ENCODE data around the gene MRPL33. TPM values are rescaled to one million over a fixed set of nuclear protein-coding genes. Genes with fewer than 3 reads are reported as not detected.
"Not testable (repeated sequence)": the region's sequence is repeated elsewhere in the genome, so short reads cannot be mapped to it uniquely, and the experiment has no call there.

The MRPL33 gene
- total RNA-seq, 4 donors from 2014 or later = 216 to 448 (median 360) TPM

- no peak for TF ChIP-seq POLR2A (IDR thresholded peaks at IDR 0.05)
- no peak for TF ChIP-seq CTCF (IDR thresholded peaks at IDR 0.05)
- TF ChIP-seq POLR2AphosphoS5 (IDR thresholded peaks at IDR 0.05) = no peak
- TF ChIP-seq EP300 (IDR thresholded peaks at IDR 0.05) = no peak
- Histone ChIP-seq H3K27me3 (no peaks in the 10 kb centered on the region), H3K9me3 (peaks cover 0 to 8% (median 0%) of the 10 kb centered on the region in 3 donors), H3K27ac (no peak overlapping the region), H3K4me3 (no peak overlapping the region), H3K4me1 (no peaks in the 10 kb centered on the region), H3K36me3 (no peaks in the 10 kb centered on the region)
- no peak for ATAC-seq
- WGBS, 2 donors (ENCODE audit: low coverage in 1 of 2) = 69 to 75% methylated on average over 2 of the region's 2 CpGs
Observed at GRCh38 chr2:27746325-27746724, 25.2 kb upstream of the MRPL33 start.

- H3K9me3 ChIP-seq = peaks cover 0 to 8% (median 0%) of the 10 kb centered on the region in 3 donors
- H3K4me1 ChIP-seq = no peaks in the 10 kb centered on the region
- H3K4me3 ChIP-seq = no peak overlapping the region
- WGBS, 2 donors (ENCODE audit: low coverage in 1 of 2) = 68 to 80% methylated on average over 5 to 6 of the region's 6 CpGs
- ATAC-seq = no peak
- TF ChIP-seq POLR2A (IDR thresholded peaks at IDR 0.05) (no peak), CTCF (IDR thresholded peaks at IDR 0.05) (no peak), EP300 (IDR thresholded peaks at IDR 0.05) (no peak), POLR2AphosphoS5 (IDR thresholded peaks at IDR 0.05) (no peak)
- H3K36me3 ChIP-seq = no peaks in the 10 kb centered on the region
- H3K27me3 ChIP-seq = no peaks in the 10 kb centered on the region
- H3K27ac ChIP-seq = no peak overlapping the region
Observed at GRCh38 chr2:27747827-27748352, 23.6 kb upstream of the MRPL33 start.

GRCh38 chr2:27748803-27749554 is 22.5 kb upstream of the MRPL33 start:
- H3K9me3 ChIP-seq, ATAC-seq, H3K36me3 ChIP-seq, H3K4me3 ChIP-seq, H3K27ac ChIP-seq, H3K4me1 ChIP-seq, H3K27me3 ChIP-seq: not testable (repeated sequence)
- 63 to 64% methylated on average over 2 of the region's 2 CpGs for WGBS, 2 donors (ENCODE audit: low coverage in 1 of 2)

- TF ChIP-seq POLR2AphosphoS5 (IDR thresholded peaks at IDR 0.05) (no peak), POLR2A (IDR thresholded peaks at IDR 0.05) (no peak)
- H3K36me3 ChIP-seq = no peaks in the 10 kb centered on the region
- 95% methylated on average over 5 of the region's 6 CpGs; no CpG with 5 or more reads in 1 of the 2 donors for WGBS, 2 donors (ENCODE audit: low coverage in 1 of 2)
- no peak overlapping the region for H3K27ac ChIP-seq
- no peaks in the 10 kb centered on the region for H3K27me3 ChIP-seq
- no peak for ATAC-seq
- H3K9me3 ChIP-seq = peaks cover 0 to 8% (median 0%) of the 10 kb centered on the region in 3 donors
- H3K4me1 ChIP-seq = no peaks in the 10 kb centered on the region
- H3K4me3 ChIP-seq = no peak overlapping the region
Observed at GRCh38 chr2:27751377-27751776, 20.1 kb upstream of the MRPL33 start.

- peaks cover 0 to 6% (median 0%) of the 10 kb centered on the region in 3 donors for H3K4me1 ChIP-seq
- no peaks in the 10 kb centered on the region for H3K36me3 ChIP-seq
- peaks cover 0 to 8% (median 0%) of the 10 kb centered on the region in 3 donors for H3K9me3 ChIP-seq
- WGBS, 2 donors (ENCODE audit: low coverage in 1 of 2) = 74 to 83% methylated on average over 7 to 10 of the region's 16 CpGs
- TF ChIP-seq CTCF (IDR thresholded peaks at IDR 0.05) (no peak), POLR2AphosphoS5 (IDR thresholded peaks at IDR 0.05) (no peak), EP300 (IDR thresholded peaks at IDR 0.05) (no peak), POLR2A (IDR thresholded peaks at IDR 0.05) (no peak)
- no peak for ATAC-seq
- no peak overlapping the region for H3K4me3 ChIP-seq
- H3K27ac ChIP-seq = no peak overlapping the region
- H3K27me3 ChIP-seq = no peaks in the 10 kb centered on the region
Observed at GRCh38 chr2:27752551-27753237, 18.8 kb upstream of the MRPL33 start.

Measured in gastroesophageal sphincter (tissue), 4 donors.